H1 (cell line): ENCODE data around the gene ZBTB46. TPM values are rescaled to one million over a fixed set of nuclear protein-coding genes. Genes with fewer than 3 reads are reported as not detected.

Source experiments
- TAF7 ChIP-seq: optimal IDR thresholded peaks from 2 replicates; pipeline ENCODE3; 2011; ENCODE audit warnings: low read depth, mild to moderate bottlenecking, inconsistent platforms, low read length, moderate library complexity, borderline replicate concordance
- polyA plus RNA-seq, 7 experiments: library from polyadenylated mRNA; depleted of rRNA in 3 of 7; stranded (reverse) in 5 of 7; unstranded in 2 of 7; fragments of >200 nt in 5 of 7; fragments of 200-250 nt in 2 of 7; gene quantifications; 1 replicate in 5 of 7; 2 replicates in 1 of 7; 4 replicates in 1 of 7; pipeline versions ENCODE4 v1.2.1 to v1.2.3, GENCODE V29; 2011 to 2013; ENCODE audit warnings: missing spikeins in 2 of 7, mixed read lengths in 2 of 7
- total RNA-seq: library from RNA; stranded (reverse); fragmentation: NEBNext Ultra II Directional; extraction: Animal tissue kit (Norgen Biotek cat#: 25700); gene quantifications from 2 replicates; pipeline ENCODE4 v1.2.1, GENCODE V29; 2021

Gene ZBTB46
- total and polyA plus RNA-seq, 2 of the 8 experiments (the other 6 are each of a cell fraction or from before 2014, with no cell fraction given): 6.4 to 22.4 TPM

DNA sequence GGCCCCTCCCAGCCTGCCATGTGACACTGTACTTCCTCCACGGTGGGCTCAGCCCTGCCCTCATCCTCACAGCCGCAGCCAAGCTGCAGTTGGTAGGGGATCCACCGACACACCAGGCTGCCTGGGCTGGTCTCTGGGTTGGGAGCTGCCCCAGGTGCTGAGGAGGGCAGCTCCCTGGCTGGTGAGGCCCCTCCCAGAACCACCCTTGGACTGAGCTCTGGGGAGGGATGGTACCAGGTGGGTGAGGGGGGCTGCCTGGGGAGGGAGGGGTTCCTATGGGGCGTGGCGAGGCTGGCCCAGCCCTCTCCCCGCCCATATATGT lies 134.8 kb downstream of the ZBTB46 start (continued):
- peak; percentile 18 for TF ChIP-seq TAF7
- TF ChIP-seq, all 59 proteins: peak for 8
